ENCODE data around the gene LAMA5.

The LAMA5 gene

DNA sequence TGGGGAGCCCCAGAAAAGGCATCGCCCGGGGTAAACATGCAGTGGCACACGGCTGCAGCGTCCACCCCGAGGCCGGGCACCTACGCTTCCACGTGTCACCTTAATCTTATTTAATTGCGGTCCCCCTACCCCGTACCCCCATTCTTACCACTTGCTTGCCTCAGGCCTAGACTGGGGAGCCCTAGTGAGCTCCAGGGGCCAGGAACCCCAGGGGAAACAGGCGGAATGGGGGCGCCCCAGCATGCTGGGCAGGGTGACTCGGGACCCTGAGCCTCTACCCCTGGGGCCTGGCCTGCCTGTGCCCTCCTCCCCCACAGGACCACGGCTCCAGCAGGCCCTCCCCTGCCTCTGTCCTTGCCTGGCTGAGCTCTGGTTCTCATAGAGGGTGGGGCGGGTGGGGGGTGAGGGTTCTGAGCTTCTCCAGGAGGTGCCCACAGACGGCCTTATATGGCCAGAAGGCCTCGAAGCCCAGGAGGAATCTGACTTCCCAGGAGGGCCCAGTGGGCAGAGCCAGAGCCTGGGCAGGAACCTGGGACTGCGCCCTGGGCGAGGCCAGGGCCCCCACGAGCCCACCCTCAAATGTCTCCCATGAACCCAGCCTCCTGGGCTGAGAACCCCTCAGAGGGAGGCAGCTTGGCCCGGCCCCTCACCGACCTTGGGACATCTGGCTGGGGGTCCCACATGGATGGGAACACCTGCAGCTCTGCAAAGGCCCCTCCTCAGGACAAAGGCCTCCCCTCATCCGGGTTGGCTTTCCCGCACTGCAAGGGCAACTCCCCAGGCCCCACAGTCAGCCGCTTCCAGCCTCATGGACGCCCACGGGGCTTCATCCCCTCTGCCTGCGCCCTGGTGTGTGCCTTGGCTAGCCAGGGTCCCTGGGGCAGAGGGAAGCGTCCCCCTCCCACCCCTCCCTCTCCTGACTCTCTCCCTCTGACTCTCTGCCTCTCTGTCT, 5.2 kb upstream of the LAMA5 start:
- no peak for DNase-seq (ENCODE audit: low read depth in 2 of 2)

DNA sequence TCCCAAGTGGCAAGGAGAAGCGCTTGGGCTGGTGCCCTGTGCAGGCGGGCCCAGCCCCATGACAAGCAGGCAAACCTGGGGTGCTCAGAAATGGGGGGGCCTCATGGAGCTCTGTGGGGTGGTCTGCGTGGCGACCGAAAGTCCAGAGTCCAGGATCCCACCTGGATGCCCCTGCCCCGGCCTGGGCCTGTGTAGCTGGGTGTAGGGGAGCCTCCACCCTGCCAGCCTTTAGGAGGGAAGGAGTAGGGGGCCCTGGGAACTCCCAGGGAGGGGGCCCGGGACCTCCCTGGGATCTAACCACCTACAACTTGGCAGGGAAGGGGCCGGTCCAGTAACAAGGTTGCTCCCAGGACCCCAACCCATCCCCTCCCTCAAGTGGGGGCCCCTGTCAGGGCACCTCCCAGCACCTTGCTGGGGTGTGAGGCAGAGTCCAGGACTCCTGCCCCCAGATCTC, 4.5 kb upstream of the LAMA5 start:
- no peak for DNase-seq (ENCODE audit: low read depth in 2 of 2)

DNA sequence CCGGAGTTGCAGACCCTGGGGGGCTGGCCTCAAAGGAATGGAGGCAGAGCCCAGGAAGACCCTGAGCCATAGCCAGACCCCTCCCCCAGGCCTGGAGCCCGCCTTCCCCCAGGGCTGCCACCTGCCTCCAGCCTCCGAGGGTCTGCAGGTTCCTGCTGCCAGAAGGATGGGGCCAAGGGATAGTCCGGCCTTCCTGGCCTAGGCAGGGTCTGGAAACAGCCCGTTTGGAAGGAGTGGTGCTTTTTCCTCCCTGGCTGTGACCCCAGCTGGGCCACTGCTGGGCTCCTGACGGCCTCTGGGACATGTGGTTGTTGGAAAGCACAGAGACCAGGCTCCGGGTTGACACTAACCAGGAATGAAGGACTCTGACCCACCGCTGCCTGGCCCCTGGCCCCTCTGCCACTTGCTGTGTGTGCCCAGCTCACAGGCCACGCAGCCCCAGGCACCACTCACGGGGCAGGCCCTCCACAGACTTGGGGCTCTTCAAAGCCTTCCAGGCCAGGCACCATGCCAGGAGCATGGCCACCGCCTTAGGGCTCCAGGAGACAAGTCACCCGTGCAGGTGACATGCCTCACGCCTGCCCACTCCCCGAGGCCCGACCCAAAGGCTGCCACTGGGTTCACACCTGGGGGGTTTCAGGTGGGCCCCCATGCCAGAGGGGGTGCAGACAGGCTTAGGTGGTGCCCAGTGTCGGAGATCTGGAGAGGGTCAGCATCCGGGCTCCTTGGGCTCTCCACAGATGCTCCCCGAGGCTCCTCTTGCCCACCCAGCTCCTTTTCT, 3.9 kb upstream of the LAMA5 start:
- DNase-seq (ENCODE audit: low read depth in 2 of 2): no peak

DNA sequence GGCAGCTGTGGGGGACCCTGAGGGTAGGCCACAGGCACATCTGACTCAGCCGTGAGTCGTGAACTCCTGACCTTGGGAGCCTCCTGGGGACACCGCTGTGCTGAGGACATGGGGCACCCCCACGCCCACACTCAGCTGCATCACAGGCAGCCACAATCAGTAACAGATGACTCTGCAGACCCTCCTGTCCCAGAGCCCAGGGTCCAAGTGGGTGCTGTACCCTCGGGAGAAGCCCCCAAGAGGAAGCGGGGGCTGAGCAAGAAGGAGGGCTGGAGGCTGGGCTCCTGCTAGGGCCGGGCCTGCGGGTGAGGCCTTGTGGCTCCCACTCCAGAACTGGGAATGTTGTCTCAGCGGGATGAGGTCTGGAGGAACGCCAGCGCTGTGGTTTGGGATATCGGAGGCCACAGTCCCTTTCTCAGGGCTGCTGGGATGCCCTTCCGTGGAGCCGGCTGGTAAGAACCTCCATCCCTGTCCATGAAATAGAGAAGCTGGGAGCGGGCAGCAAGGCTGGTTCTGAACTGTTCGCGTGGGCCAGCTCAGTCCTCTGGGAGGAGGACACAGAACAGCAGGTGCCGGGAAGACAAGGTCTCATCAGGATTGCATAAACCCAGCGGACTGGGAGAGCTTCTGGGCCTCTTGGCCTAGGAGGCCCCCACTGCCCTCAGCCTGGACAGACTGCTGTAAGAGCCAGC, 3.1 kb upstream of the LAMA5 start:
- DNase-seq (ENCODE audit: low read depth in 2 of 2): peak; percentile 57 to 62

GRCh38 chr20:62369815-62370114, 2.7 kb upstream of the LAMA5 start:
- DNase-seq (ENCODE audit: low read depth in 2 of 2): no peak

GRCh38 chr20:62368976-62369814, 2.1 kb upstream of the LAMA5 start:
- DNase-seq (ENCODE audit: low read depth in 2 of 2): no peak

- DNase-seq (ENCODE audit: low read depth in 2 of 2): no peak
Observed at GRCh38 chr20:62368392-62368975, 1.4 kb upstream of the LAMA5 start.

DNA sequence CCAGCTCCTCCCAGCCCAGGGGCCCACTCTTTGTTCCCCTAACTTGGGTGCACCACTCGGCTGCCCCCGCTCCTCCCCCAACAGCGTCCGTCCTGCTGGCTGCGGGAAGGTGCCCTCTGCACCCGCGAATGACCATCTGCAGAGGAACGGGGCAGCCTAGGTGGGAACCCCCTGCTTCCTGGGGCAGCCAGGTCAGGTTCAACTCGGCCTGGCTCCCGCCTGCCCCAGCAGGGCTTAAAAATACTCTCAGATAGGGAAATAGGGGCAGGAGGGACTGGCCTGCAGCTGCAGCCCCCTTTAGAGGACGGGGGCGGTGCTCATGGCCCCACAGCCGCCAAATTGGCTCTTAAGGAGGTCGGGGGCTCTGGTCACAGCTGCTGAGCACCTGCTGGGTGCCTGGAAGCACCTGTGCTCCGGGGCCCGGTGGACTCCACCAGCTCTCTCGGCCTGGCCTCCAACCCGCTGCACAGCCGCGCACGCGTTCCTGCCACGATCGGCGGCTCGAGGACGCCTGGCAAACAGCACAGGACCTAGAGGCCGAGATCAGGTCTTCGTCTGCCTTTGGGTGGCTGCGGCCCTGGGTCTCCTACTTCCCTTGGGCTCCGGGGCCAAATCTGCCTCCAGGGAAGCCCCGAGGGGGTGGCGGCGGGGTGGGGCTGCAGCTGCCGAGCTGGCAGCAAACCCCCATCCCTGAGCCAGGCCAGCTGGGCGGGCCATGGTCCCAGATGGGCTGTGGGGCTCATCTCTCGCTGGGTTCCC, 700 bp upstream of the LAMA5 start:
- DNase-seq (ENCODE audit: low read depth in 2 of 2): no peak

DNA sequence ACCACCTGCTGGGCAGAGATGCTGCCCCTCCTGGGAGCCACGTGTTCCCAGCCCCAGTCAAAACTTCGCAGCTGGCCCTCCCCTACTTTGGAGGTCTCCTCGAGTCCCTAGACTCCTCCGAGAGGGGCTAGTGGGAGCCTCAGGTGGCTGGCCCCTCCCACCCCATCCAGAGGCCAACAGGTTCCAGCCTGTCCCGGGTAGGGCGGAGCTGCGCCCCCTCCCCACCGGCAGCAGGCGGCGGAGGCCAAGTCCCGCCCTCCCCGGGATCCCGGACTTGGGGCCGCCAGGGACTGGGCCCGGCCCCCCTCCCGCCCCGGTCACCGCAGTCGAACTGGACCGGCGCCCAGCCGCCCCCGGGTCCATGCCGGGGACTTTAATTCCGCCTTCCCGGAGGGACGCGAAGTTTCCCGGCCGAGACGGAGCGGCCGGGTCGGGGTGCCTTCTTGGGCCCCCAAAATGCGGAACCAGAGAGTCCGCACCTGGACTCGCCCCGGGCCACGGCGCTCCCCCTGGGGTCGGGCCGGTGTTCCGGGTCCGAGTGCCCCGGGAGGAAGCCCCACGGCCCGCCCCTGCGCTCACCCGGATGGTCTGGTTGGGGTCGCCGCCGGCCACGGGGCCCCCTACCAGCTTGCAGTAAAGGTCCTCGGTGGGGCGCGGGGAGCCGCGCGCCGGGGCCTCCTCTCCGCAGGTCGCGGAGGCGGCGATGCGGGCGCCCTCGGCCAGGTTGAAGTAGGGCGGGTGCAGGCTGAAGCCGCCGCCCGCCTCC, 559 bp downstream of the LAMA5 start:
- DNase-seq (ENCODE audit: low read depth in 2 of 2): no peak

DNA sequence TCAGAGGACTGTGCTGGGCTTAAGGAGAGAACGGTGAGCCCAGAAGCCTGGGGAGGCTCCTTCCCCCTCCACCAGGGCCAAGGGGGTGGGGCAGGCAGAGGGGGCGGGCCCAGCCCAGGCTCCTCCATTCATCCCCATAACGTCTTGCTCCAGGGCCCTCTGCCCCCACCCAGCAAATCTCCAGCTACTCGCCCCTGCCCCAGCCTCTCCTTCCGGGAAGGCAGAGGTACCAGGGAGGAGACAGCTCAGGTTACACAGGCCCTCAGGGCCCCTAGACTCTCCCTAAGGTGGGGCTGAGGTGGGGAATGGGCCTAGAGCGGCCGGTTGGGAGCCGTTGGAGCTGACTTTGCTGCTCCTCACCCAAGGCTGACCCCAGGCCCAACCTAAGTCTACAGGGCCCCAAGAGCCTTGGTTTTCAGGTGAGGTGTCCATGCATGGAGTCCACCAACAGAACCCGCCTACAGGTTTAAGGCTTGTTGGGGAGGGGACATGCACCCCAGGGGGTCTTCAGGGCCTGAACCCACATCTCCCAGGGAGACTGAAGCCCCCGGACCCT, 1.2 kb downstream of the LAMA5 start:
- no peak for DNase-seq (ENCODE audit: low read depth in 2 of 2)

GRCh38 chr20:62364911-62365736, 2.0 kb downstream of the LAMA5 start:
- DNase-seq (ENCODE audit: low read depth in 2 of 2): no peak

DNA sequence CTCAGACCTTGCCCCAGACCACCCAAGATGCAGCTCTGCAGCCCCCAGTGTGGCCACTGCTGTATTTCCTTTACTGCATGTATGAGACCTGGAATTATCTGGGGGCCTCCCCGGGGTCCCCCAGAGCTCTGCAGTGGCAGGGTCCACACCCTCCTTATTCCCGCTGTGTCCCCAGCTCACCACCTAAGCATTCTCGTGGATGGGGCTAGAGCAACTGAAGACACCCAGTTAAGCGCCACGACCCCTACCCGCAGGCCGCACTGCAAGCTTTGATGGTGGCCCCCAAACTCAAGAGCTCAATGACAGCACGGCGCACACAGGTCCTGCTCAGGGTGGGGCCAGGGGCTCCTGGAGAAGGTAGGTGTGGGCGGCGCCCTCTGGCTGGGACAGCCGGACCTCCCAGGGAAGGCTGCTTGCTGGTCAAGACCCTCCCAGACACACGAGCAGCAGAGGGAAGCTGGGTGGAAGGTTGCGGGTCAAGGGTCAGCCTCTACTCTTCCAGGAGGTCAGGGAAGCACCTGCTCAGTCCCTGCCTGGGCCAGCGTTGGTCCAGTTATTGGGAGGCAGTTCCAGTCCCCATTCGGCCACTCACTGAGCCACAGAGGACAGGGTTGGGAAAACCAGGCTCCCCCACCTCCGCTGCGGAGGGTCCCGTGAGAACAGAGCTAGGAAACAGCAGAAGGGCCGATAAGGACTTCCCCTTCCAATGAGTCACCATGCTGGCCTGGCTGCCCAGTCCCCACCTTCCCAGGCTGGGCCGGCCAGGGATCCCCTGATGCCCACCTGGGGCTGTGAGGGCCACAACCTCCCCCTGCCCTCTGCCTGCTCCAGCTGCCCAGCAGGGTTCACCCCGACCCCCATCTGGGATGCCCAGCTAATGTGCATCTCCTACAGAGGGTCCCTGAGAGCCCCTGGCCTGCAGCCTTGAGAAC, 2.9 kb downstream of the LAMA5 start:
- DNase-seq (ENCODE audit: low read depth in 2 of 2): no peak

DNA sequence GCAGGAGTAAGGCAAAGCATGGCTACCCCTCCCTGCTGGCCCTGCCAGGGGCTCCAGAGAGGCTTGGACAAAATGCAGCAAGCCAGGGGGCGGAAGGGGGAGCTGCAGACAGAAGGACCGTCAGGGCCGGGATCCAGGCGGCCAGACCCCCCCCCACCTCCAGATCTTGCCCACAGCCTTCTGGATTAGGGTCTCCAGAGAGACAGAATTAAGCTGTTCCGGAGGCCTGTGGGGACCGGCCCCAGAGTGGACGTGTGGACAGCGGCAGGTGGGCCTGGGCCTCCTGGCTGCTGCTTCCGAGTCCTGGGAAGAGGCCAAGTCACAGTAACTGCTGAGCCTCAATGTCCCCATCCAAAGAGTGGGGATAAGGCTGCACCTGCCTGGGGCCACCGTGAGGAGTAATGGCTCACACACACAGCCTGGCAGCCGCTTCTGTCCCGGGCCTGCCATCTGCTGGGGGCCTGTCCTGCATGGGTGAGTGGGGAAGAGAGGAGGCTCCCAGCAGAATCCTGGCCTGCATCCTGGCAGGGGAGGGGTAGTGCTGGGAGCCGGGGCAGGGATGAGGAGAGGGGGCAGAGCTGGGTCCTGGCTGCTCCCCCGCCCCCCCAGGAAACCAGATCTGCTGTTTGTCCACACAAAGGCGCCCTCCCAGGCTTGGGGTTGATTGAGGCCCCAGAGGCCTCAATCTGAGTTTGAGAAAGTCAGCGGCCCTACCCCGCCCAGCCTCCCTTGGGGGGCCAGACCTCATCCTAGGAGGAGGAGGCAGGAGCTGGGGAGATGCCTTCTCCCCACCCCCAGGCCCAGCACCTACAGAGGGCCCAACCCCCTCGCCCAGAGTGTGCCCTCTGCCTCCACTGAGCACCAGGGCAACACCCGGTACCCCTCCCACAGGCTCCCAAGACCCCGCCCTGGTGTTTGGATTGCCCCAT, 3.9 kb downstream of the LAMA5 start:
- DNase-seq (ENCODE audit: low read depth in 2 of 2): no peak

DNA sequence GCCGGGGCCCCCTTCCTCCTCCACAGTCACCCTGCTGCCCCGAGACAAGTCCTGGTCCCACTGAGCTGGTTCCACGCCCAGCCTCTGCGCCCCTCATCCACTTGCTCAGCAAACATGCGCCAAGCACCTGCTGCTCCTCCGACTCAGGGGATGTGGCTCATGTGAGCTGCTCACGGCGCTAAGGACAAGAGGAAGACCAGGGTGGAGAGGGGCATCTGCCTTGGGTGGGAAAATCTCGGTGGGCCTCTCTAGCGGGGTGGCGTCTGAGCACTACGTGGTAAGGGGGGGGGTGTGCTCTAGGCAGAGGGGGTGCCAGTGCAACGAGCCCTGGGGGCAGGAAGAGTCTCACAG, 4.5 kb downstream of the LAMA5 start:
- no peak for DNase-seq (ENCODE audit: low read depth in 2 of 2)

DNA sequence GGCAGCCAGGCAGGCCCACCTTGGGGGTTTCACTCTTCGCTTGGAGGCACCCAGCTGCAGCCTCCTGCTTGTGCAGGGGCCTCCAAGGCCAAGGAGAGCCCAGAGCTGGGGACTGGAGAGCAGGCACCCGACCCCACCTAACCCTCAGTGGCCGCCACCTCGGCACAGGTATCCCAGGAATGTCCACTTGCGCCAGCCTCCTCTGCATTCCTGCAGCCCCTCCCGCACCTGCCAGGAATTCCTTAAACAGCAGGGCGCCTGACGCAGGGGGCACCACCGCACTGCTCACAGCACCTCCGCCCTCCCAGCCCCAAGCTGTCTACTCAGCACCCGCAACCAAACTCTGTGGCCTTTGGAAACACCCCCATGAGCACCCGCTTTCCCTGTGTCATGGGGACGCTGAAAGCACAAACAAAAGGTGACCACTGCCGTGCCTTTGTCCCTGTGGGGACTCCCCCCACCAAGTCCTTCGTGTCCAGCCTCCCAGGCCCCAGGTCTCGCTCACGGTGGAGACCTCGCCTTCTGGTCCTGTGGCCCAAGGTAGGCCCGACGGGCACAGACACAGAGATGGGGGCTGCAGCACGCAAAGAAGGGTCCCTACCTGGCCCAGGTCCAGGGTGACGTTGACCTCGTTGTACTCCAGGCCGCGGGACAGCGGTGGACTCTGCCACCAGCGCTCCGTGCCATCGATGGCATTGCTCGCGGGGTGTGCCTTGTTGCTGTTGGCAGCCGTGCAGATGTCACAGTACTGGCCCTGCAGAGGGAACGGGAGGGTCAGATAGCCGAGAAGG, 5.1 kb downstream of the LAMA5 start:
- no peak for DNase-seq (ENCODE audit: low read depth in 2 of 2)

All from stimulated activated CD8-positive, alpha-beta memory T cell treated with anti-CD3 and anti-CD28 coated beads, Interleukin-2, amount 100 ng/mL, for 48 hours (primary cell).